ENCODE data around the gene HEATR1.
"Not testable (repeated sequence)": the region's sequence is repeated elsewhere in the genome, so short reads cannot be mapped to it uniquely, and the experiment has no call there.

DNA sequence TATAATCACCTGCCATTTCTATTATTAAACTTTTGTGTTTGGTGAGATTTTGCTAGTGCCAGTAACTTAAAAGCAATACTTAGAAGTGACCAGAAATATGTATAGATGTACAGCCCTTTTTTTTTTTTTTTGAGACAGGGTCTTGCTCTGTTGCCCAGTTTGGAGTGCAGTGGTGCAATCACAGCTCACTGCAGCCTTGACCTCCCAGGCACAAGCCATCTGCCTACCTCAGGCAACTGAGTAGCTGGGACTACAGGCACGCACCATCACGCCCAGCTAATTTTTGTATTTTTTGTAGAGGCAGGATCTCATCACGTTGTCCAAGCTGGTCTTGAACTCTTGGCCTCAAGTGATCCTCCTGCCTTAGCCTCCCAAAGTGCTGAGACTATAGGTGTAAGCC, 23.9 kb downstream of the HEATR1 start:
- TF ChIP-seq, protein P1, sequence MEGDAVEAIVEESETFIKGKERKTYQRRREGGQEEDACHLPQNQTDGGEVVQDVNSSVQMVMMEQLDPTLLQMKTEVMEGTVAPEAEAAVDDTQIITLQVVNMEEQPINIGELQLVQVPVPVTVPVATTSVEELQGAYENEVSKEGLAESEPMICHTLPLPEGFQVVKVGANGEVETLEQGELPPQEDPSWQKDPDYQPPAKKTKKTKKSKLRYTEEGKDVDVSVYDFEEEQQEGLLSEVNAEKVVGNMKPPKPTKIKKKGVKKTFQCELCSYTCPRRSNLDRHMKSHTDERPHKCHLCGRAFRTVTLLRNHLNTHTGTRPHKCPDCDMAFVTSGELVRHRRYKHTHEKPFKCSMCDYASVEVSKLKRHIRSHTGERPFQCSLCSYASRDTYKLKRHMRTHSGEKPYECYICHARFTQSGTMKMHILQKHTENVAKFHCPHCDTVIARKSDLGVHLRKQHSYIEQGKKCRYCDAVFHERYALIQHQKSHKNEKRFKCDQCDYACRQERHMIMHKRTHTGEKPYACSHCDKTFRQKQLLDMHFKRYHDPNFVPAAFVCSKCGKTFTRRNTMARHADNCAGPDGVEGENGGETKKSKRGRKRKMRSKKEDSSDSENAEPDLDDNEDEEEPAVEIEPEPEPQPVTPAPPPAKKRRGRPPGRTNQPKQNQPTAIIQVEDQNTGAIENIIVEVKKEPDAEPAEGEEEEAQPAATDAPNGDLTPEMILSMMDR (IDR thresholded peaks at IDR 0.05) = not testable (repeated sequence)
- TF ChIP-seq POLR2A (IDR thresholded peaks at IDR 0.05) = not testable (repeated sequence)

All from lower leg skin (tissue), 3 donors.